NCI-H524 treated with DMSO at 0.1 percent for 48 hours (cell line): ENCODE measurements around the gene BAIAP3.

Experiments used
- DNase-seq: peaks from one replicate; lab custom pipeline; 2025; lab: John Stamatoyannopoulos, UW

BAIAP3 gene

DNA sequence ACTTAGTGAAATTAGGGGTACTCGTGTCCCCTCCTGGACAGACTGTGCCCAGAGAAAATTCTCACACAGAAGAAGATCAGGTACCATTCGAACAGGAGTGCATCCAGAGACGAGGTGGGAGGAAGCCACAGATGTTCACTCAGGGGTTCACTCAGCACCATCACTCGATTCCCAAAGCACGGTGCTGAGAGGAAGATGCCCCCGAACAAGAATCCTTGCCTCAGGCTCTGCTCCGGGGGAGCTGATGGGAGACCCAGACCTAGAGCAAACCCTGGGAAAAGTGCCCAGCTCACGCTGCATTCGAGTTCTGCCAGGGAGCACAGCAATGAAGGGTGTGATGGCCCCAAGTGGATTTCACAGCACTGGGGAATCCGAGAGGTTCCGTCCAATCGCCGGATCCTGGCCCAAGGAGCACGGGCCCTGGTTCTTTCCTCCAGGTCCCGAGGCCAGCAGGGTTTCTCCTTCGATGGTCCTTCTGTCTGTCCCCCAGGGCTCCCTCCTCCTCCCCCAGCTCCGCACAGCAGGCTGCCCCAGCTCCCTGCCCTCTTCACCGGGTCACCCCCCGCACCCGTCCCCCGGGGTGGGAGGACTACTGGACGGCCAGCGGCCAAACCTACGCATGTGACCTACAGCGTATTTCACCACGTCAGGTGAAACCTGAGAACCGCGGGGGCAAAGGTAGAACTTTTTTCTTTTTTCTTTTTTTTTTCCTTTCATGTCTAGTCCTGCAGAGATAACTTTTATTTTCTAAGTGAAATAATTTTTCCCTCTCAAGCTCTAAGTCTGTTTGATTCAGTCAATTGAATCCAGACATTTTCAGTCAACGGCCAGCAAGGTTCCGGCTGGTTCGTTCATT is 34.2 kb upstream of the BAIAP3 start:
- no peak for DNase-seq

GRCh38 chr16:1299868-1300203 is 33.6 kb upstream of the BAIAP3 start:
- DNase-seq = no peak

DNA sequence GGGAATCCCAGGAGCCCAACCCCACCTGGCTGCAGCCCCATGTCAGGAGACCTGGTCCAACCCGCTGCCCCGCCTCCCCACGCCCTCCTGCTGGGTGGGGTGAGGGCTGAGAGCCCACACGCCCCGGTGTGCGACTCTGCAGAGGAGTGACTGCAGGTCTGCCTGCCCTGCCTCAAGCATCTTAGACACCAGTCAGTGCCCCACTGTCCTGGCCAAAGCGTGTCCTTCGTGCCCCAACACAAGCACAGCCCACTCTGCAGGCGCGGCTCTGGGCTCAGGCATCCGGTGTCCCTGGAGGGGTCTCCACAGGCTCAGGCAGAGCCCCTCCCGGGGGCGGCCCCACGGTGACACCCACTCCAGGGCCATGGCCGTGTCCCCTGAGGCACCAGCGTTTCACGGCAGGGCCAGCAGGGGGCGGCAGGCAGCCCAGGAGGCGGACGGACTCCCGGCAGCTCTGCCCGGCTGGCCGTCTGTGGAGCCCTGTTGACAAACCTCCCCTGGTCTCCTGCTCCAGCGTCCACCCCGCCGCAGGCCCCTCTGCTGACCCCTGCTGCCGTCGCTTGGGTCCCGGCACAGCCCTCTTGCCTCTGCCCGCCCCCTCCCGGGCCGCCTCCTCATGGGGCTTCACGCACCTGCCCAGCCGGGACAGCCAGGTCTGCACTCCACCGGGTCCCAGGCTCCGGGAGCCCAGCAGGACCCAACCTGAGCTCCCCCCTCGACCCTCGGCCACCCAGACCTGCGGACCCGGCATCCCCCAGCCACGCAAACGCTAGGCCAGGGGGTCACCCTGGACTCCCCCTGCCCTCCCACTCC is 32.6 kb upstream of the BAIAP3 start:
- no peak for DNase-seq

- DNase-seq = no peak
These were observed 31.9 kb upstream of the BAIAP3 start for GRCh38 chr16:1301562-1301961.

- no peak for DNase-seq
These were observed 27.6 kb upstream of the BAIAP3 start for GRCh38 chr16:1305823-1306222.

DNA sequence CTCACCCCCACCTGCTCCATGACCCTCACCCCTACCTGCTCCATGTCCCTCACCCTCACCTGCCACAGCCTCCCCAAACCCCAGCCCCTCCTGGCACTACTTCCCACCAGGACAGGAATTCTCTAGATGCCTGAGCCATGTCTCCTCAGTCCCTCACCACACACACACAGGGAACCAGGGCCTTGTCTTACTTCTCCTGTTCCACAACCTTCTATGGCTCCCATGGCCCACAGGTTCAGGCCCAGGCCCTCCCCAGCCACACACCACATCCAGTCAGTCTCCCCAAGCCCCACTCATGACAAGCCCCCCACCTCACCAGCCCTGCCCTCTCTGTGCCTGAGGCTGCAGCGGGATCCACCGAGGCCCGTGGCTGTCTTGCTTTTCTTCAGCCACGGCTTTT is 27.1 kb upstream of the BAIAP3 start:
- no peak for DNase-seq

DNA sequence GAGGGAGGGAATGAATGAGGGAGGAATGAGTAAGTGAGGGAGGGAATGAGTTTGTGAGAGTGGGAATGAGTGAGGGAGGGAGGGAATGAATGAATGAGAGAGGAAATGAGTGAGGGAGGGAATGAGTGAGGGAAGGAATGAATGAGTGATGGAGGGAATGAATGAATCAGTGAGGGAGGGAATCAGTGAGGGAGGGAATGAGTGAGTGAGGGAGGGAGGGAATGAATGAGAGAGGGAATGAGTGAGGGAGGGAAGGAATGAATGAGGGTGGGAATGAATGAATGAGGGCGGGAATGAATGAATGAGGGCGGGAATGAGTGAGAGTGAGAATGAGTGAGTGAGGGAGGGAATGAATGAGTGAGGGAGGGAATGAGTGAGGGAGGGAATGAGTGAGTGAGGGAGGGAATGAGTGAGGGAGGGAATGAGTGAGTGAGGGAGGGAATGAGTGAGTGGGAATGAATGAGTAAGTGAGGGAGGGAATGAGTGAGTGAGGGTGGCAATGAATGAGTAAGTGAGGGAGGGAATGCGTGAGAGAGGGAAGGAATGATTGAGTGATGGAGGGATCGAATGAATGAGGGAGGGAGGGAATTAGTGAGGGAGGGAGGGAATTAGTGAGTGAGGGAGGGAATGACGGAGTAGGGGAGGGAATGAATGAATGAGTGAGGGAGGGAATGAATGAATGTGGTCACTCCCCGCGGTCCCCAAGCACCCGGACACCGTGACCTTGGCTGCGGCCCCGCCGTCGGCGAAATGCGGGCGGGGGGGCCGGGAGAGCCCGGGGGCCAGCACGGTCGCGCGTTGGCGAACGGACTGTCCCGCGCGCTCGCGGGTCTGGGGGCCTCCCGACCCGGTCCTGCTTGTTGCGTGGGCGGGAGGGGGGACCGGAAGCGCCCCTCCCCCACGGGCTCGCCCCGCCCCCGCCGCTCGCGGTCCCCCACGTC is 25.1 kb upstream of the BAIAP3 start:
- no peak for DNase-seq

DNA sequence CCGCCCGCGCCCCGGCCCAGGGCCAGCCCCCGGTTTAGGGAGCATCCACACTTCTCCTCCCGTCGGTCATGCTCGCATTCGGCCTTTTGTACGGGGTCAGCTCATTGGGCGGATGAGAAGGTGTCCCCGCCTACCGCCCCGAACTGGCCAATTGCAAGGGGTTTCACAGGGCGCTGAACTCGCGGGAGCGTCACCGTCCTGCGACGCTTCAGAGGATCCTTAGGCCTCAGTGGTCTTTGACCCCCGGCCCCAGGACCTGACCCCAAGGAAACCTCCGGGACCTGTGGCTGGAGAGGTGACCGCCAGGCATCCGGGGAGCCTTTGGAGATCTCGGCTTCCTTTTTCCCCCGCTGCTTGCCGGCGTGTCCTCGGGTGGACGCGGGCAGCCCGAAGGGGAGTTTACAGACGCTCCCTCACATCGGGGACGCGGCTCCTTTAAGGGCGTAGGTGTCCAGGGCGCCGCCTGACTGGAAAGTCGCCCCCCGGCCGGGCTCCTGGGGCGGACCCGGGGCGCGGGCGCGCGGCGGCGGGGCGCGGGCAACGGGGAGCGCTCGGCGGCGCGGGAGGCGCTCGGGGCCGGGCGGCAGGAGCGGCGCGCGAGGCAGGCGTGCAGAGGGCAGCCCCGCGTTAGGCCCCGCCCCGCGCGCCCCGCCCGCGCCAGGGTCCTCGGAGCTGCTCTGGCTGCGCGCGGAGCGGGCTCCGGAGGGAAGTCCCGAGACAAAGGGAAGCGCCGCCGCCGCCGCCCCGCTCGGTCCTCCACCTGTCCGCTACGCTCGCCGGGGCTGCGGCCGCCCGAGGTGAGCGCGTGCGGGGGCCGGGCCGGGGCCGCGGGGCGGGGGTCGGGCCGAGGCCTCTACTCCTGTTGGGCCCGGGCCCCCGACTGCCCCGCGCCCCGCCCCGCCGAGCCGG is 24.2 kb upstream of the BAIAP3 start, which contains the start of gene UBE2I:
TSS of gene UBE2I (plus strand) at position 660 of the 909 bp plus-strand sequence. CDS start 4,395 bp downstream, outside the sequence.
- DNase-seq = peak; percentile 90

GRCh38 chr16:1309888-1310831 is 23.3 kb upstream of the BAIAP3 start:
- DNase-seq = no peak

GRCh38 chr16:1310832-1311200 is 22.6 kb upstream of the BAIAP3 start:
- no peak for DNase-seq

- DNase-seq = no peak
These were observed 22.2 kb upstream of the BAIAP3 start for GRCh38 chr16:1311212-1311737.

- DNase-seq = no peak
These were observed 21.5 kb upstream of the BAIAP3 start for GRCh38 chr16:1311738-1312466.

DNA sequence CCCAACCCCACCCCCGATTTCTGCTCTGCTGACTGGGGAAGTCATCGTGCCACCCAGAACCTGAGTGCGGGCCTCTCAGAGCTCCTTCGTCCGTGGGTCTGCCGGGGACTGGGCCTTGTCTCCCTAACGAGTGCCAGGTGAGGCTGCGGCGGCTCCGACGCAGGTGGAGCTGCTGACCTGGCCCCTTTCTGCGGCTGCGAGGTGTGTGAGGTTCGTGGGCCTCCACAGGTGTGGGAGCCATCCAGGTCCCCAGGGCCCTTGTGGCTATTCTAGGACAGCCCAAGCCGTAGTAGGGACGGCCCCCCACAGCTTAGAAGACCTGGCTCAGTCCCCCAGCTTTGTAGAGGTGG is 21.0 kb upstream of the BAIAP3 start:
- DNase-seq = no peak

DNA sequence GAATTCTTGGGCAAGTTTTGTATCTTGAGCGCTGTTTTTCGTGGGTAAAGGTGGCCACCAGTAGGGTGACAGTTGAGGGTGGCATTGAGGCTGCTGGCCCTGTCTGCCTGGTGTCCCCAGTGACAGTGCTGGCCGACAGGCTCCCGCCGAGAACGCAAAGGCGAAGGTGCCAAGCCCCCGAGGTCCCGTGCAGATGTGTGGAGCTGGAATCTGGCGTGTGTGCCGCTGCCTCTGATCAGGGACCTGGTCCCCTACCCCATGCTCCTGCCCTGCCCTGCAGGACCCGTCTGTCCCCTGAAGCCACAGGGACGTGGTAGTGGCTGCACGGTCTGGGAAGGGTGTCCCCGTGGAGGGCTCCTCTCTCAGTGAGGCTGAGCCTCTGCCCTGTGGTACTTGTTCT is 20.5 kb upstream of the BAIAP3 start:
- no peak for DNase-seq

GRCh38 chr16:1313721-1314369 is 19.6 kb upstream of the BAIAP3 start:
- DNase-seq = no peak

- no peak for DNase-seq
These were observed 18.9 kb upstream of the BAIAP3 start for GRCh38 chr16:1314399-1315068.

DNA sequence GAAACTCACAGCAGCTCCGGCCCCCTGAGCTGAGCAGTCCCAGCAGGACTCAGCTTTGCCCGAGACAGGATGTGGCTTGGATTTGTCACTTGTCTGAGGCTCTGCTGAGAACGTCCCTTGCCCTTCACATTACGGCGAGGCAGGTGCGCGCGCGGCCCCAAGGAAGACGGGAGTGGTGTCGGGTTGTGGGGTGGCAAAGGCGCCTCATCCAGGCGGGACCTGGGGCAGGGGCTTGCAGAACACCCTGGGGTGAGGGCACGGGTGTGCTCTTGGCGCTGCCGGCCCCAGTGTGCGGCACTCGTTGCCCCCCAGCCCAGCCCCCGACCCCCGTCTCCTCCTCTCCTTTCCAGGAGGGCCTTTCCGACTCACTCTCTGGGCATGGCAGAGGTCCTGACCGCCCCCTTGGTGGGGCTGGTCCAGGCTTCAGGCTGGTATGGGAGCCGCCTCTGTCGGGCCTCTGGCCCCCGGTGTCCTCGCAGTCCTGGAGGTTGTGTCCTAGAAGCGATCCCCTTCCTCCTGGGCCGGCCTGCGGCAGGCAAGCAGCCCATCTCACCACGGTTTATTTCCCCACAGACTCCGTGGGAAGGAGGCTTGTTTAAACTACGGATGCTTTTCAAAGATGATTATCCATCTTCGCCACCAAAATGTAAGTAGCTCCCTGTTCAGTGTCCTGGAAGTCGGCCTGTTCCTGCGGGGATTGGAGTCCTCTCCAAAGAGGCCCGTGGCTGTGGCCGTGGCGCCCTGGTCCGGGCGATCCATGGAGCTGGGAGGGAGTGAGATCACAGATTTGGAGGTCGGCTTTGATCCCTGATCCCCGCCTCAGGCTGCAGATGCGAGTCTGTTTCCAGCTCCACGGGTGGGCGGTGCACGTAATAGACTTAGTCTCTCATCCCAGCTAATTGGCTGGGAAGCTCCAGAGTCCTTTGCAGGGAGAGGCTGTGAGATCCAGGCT is 18.1 kb upstream of the BAIAP3 start:
- DNase-seq = no peak
